GM21528 (cell line): ENCODE measurements around the gene RPS6KA4.

Source experiments
- ATAC-seq: cut with Tn5 transposase; IDR thresholded peaks from one replicate; pipeline ENCODE4 v1.9.1; 2021; ENCODE audit warnings: mild to moderate bottlenecking, moderate library complexity; ENCODE audit not compliant: unreplicated experiment, low FRiP score

RPS6KA4 gene

DNA sequence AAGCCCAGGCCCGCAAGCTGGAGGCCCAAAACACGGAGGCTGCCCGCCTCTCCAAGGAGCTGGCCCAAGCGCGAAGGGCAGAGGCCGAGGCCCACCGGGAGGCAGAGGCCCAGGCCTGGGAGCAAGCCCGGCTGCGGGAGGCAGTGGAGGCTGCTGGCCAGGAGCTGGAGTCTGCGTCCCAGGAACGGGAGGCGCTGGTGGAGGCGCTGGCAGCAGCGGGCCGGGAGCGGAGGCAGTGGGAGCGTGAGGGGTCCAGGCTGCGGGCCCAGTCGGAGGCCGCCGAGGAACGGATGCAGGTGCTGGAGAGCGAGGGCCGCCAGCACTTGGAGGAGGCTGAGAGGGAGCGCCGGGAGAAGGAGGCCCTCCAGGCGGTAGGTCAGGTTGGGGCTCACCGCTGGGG, 14.2 kb upstream of the RPS6KA4 start:
- no peak for ATAC-seq

DNA sequence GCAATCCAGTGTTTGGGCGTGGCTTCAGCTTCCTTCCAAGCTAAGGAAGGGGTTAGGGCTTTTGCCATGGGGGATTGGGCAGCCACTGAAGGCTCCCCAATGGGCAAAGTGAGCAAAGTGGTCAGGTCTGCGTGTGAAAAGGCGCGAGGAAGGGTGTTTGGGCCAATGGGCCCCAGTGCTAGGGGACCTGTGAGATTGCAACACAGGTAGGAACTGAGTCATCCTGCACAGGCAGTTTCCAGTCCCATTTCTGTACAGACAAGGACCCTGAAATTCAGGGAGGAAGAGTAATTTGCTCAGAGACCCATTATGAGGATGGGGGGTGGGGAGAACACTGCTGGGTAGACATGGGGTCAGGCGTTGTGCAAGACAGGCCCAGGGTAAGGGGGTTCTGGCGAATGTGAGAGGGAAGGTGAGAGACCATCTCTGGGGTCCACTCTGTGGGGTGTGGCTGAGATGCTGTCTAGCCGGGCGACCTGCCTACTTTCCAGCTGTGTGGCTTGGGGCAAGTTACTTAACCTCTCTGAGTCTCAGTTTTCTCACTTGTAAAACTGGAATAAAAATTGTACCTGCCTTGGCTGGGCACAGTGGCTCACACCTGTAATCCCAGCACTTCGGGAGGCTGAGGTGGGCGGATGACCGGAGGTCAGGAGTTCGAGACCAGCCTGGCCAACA, 11.6 kb upstream of the RPS6KA4 start:
- ATAC-seq: no peak

DNA sequence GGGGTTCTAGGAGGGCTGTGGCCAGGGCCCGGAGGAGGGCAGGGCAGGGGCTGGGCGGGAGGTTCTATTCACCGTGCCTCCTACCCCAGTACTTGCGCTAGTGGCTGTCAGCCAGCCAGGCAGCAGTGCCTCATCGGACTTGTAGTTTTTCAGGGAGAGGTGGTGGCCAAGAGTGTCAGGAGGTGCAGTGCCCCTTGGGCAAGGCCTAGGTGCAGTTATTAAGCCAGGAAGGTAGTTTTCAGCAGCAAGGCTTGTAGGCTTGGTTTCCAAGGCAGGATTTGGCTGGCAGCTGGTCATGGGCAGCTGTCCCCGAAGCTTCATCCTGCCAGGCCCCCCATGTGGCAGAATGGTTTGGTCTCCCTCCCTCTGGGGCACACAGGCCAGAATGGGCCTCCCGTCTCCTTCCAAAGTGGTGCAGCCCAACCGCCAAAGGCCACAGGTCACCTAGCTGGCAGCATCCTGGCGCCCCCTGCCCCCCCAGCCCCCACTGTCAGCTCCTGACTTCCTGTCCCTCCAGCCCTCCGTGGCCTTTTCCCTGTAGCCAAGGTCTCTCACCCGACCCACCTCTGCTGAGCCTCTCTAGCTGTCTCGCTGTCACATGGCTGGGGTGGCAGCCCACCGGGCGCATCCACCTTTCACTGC, 10.5 kb upstream of the RPS6KA4 start:
- no peak for ATAC-seq

DNA sequence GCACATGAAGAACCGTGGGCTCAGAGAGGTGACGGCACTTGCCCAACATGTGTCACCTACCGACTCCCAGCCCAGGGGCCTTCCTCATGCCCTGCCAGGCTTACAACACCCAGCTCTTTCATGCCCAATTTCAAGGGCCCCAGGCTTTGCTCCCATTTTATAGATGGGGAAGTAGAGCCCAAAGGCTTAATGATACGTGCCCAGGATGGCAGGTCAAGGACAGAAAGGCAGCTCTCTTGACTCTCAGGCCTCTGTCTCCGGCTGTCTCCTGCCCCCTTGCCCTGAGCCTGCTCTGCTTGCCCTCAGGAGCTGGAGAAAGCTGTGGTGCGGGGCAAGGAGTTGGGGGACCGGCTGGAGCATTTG, 10.0 kb upstream of the RPS6KA4 start:
- no peak for ATAC-seq

DNA sequence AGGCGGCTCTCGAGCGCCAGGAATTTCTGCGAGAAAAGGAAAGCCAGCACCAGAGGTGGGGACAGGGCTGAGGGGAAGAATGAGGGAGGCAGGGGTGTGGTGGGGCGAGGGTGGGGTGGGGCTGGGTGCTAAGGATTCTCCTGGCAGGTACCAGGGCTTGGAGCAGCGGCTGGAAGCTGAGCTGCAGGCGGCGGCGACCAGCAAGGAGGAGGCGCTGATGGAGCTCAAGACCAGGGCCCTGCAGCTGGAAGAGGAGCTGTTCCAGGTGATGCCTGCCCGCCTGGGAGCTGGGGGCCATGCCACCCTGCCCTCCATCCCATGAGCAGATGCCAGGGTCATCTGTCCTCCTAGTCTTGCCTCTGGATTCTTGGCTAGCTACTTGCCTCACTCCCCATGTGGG, 9.6 kb upstream of the RPS6KA4 start:
- ATAC-seq: no peak

DNA sequence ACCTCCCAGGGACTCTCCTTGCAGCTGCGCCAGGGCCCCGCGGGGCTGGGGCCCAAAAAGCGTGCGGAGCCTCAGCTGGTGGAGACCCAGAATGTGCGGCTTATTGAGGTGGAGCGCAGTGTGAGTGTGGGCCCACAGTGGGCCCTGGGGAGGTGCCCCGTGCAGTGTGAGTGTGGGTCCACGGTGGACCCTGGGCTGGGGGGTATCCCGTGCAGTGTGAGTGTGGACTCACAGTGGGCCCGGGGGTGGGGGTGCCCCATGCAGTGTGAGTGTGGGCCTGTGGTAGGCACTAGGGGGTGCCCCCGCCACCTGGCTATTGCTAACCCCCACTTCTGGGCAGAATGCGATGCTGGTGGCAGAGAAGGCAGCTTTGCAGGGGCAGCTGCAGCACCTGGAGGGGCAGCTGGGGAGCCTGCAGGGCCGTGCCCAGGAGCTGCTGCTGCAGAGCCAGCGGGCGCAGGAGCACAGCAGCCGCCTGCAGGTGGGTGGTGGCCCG, 7.8 kb upstream of the RPS6KA4 start:
- no peak for ATAC-seq

DNA sequence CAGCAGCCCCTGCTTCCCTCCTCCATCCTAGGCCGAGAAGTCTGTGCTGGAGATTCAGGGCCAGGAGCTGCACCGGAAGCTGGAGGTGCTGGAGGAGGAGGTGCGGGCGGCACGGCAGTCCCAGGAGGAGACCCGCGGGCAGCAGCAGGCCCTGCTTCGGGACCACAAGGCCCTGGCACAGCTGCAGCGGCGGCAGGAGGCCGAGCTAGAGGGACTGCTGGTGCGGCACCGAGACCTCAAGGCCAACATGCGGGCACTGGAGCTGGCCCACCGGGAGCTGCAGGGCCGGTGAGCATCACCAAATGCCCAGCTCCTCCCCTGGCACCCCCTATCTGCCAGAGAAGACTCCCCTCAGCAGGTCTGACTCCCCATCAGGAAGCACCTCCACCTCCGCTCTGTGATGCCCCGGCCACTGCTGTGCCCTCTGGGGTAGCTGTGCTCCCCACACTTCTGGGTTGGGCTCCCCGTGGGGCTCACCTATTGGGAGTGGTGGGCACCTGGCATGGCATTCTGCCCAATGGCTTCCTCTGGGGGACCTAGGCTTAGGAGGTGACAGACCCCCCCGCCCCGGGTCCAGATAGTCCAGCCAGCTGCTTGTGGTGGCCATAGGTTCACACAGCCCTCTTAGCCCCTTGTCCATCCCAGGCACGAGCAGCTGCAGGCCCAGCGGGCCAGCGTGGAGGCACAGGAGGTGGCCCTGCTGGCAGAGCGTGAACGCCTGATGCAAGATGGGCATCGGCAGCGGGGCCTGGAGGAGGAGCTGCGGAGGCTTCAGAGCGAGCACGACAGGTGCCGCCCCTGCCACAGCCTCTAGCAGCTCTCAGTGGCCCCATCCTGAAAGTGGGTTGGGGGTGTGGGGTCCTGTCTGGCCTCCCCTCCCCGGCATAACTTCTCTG, 6.6 kb upstream of the RPS6KA4 start:
- no peak for ATAC-seq

DNA sequence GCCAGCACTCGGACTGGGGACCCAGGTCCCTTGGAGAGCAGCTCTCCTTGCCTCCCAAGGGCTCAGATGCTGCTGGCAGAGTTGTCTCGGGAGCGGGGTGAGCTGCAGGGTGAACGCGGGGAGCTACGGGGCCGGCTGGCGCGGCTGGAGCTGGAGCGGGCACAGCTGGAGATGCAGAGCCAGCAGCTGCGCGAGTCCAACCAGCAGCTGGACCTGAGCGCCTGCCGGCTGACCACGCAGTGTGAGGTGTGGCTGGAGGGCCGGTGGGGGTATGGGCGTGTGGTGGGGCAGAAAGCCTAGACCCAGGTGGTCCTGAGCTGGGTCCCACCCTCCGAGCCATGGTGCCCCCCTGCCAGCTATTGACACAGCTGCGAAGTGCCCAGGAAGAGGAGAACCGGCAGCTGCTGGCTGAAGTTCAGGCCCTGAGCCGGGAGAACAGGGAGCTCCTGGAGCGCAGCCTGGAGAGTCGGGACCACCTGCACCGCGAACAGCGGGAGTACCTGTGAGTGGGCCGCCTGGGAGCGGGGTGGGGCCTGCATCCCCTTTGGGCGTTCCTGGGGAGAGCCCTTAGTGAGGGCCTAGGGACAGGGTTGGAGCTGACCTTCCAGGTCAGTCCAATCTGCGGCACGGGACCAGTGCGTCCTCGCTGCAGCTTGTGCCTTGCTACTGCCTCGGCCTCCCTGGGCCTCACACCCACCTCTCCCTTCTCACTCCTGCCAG, 5.8 kb upstream of the RPS6KA4 start:
- no peak for ATAC-seq

DNA sequence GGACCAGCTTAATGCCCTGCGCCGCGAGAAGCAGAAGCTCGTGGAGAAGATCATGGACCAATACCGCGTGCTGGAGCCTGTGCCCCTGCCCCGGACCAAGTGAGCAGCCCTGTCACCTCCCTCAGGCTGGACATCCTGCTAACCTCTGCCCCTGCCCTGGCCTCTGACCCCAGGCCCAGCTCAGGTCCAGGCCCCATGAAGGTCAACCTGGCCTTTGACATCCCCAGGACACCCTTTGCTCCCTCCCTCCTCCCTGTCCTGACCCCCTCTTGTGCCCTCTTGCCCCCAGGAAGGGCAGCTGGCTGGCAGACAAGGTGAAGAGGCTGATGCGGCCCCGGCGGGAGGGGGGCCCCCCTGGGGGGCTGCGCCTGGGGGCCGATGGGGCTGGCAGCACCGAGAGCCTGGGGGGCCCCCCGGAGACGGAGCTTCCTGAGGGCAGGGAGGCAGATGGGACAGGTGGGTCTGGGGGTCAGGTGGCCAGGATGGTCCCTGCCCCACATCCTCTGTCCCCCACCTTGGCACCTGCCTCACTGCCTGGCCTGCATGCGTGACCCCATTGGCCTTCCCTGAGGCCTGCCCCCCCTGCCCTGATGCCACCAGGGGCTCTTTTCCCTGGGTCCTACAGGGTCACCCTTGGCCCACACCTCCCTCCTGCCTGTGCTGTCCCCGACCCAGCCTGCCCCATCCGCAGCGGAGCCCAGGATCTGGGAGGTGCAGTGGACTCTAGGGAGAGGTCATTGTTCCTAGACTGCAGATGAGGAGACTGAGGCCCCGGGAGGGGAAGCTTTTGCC, 5.1 kb upstream of the RPS6KA4 start:
- ATAC-seq: no peak

DNA sequence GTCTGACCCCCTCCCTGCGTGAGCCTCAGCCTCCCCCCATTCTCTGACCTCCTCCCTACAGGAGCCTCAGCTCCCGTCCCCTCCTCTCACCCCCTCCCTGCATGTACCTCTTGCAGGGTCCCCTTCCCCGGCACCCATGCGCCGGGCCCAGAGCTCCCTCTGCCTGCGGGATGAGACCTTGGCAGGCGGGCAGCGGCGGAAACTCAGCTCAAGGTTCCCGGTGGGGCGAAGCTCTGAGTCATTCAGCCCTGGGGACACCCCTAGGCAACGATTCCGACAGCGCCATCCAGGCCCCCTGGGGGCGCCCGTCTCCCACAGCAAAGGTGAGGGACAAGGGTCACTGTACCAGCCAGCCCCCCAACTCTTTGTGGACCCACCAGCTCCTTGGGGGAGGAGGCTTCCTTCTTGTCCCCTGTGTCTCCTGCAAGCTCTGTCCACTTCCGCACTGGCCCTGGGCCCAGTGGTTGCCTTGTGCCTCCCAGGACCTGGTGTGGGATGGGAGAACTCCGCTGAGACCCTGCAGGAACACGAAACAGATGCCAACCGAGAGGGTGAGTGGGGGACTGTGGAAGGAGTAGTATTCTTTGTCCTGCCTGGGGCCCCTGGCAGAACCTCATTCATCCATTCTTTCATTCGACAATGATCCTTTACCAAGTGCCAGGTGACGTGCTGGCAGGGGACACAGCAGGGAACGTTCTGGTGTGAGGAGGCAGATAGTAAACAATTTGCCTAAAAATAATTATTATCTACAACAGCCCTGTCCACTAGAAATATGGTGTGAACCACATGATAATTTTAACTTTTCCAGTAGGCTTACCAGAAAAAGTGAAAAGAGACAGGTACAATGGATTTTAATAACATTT, 3.7 kb upstream of the RPS6KA4 start:
- ATAC-seq: no peak

DNA sequence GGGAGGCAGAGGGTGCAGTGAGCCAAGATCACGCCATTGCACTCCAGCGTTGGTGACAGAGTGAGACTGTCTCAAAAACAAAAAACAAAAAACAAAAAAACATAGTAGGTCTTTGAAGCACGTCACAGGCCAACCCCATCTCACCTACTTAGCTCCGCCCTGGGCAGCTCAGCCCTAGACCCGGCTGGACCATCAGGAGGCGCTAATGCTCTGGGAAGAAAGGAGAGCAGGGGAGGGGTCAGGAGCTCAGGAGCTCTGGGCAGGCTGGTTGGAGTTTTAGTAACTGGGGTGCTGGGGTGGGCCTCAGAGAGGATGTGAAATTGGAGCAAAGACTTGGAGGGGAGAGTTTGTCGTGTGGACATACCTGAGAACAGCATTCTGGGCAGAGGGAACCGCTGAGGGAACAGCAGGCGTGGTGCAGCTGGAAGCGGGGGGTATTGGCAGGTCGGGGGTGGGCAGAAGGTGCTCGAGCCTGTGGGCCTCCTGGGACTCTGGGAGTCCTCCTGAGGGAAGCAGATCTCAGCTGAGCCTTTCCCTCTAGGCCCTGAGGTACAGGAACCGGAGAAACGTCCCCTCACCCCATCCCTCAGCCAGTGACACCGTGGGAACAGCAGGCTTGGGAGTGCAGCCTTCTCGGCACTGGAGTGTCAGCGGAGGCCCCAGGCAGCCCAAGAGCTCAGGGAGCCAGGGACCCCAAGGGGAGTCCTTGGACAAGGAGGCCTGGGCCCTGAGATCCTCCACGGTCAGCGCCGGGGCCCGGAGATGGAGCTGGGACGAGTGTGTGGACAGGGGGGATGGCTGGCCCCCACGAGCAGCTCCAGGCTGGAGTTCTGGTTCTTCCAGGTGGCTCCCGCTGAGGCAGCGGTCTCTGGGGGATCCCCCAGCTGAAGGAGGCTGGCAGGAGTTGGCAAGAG, 2.2 kb upstream of the RPS6KA4 start:
- ATAC-seq: no peak

DNA sequence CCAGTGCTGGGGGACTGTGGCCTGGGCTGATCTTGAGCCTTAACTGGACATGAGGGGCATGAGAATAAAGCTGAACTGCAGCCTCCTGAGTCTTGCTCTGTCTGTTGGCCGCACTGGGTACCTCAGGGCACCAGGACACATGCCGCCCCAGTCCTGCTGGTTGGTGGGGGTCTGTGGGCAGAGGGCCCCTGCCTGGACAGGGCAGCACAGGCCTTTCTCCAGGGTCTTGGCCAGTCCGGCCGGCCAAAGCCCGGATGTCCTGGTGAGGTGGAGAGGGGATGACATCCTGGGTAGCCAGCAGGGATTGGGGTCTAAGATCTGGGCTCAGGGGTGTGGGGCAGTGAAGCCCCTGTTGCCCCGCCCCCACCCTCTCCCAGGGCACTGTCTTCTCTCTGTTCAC, 1.5 kb upstream of the RPS6KA4 start:
- no peak for ATAC-seq

DNA sequence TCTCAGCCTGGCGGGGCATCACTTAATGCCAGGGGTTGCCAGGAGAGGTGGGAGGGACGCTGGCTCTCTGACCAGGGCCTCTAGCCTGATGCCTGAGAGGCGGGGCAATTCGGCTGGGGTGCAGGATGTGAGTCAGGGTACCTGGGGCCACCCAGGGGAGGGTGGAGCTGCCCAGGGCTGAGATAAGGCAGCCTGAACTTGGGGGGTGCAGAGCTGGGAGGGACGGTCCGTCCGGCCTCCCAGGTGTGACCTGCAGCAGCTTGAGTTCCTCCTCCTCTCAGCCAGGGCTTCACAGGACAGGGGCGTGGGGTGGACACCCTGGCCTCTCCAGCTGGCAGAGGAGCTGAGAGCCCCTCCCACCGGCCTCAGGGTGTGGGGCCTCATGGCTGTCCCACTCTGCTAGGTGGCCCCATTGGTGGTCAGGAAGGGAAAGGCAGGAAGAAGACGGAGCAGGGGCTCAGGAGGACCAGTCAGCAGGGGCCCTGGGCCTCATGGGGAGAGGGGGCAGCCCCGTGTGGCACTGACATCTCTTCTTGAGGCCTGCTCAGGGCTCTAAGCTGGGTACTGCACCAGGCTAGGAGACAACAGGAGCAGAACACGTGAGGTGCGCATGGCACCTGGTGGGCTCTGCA, 942 bp upstream of the RPS6KA4 start:
- no peak for ATAC-seq

DNA sequence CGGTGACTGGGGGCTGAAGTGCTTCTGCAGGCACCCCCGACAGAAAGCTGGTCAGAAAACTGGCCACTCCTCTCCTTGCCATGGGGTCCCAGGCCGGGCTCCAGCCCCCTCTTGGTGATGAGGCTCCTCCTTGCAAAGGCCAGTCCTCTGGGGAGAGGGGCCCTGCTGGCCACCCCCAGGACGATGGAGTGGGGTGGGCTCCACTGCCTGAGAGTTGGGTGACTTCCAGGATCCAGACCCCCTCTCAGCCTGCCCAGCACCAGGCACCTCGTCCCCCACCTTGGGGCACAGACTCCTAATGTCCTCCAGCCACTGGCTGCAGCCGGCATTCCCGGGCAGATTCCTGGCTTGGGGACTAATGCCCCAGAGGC, 441 bp upstream of the RPS6KA4 start:
- no peak for ATAC-seq

DNA sequence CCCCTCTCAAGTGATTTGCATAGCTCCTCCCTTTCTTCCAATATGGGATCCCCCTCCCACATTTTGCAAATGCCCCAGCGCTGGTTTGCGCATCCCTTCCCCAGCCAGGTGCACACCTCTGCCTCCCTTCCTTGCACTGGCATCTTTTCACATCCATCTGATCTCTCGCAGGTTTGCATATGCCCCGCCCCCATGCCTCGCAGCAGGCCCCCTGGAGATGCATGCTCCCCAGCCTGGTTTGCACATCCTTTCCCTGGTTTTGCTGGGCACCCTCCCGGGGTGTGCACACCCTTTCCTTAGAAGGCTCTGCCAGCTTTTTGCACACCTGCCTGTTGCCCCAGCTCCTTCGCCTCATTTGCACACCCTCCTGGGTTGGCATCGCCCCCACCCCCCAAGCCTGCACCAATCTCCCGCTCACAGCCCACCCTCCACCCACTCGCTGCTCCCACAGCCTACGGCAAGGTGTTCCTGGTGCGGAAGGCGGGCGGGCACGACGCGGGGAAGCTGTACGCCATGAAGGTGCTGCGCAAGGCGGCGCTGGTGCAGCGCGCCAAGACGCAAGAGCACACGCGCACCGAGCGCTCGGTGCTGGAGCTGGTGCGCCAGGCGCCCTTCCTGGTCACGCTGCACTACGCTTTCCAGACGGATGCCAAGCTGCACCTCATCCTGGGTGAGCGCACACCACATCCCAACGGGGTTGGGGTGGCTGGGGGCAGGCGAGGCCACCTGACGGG, 917 bp downstream of the RPS6KA4 start:
- ATAC-seq: no peak

DNA sequence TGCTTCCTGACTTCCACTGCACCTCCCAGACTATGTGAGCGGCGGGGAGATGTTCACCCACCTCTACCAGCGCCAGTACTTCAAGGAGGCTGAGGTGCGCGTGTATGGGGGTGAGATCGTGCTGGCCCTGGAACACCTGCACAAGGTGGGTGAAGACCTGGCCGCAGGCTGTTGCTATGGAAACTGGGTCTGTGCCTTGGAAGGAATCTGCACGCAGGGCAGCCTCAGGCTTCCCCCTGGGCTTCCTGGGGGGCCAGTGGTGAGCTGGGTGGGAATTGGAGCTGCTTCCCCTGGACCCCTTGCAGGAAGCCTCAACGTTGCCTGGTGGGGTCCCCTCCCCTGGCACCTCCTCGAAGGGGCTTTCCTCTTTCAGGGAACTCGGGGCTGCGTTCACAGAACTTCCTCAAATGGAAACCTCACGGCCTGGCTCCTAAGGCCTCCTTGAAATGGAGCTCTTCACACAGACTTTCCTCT, 1.5 kb downstream of the RPS6KA4 start:
- no peak for ATAC-seq

DNA sequence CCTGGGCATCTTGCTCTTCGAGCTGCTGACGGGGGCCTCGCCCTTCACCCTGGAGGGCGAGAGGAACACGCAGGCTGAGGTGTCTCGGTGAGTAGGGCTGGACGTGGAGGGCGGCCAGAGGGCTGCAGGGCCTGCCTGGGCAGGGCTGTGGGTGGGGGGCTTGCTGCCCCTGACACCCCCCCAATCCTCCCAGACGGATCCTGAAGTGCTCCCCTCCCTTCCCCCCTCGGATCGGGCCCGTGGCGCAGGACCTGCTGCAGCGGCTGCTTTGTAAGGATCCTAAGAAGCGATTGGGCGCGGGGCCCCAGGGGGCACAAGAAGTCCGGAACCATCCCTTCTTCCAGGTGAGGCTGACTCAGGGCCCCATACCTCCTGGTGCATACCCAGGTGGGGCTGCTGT, 2.7 kb downstream of the RPS6KA4 start:
- no peak for ATAC-seq
